HFF-Myc (cell line): ENCODE measurements around the gene SELENOS.

Source experiments
- DNase-seq: peaks from one replicate; pipeline ENCODE4 v3.0.0-alpha.2; 2011; ENCODE audit warnings: low read depth; ENCODE audit errors: extremely low read depth
- H3K4me3 ChIP-seq: replicated peaks from 2 replicates; pipeline ENCODE4 v1.5.1; 2011; ENCODE audit warnings: low read depth, mild to moderate bottlenecking, control low read depth, low read length
- TF ChIP-seq, protein P1 (sequence below): IDR thresholded peaks from 2 replicates; pipeline ENCODE4 v1.5.1; 2012; ENCODE audit warnings: mild to moderate bottlenecking, low read depth, low read length, control low read depth; ENCODE audit errors: missing control alignments

The SELENOS gene

DNA sequence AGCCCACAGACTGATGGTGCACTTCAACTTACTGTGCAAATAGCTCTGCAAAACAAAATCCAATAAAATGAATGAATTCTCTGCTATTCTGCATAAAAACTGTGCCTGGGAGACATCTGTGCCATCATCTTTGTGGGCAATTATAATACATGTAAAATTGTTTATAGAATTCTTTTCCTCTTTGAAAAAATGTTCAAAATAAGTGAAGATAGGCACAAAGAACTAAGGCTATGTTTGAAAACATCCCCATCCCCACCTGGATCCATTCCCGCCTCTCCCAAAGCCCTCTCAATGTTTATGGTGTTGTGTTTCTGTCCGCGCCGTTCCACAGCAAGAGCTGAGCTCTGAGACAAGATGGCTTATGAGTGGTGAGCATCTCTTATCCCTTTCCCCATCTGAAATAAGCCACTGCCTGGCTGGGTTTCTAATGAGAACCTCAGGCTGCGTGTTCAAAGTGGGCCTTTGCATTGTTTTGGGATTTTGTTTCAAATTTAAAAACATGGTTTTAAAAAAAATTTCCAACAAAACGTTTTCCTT is 40.1 kb upstream of the SELENOS start:
- DNase-seq = no peak
- no peak overlapping the region for H3K4me3 ChIP-seq
- TF ChIP-seq, protein P1, sequence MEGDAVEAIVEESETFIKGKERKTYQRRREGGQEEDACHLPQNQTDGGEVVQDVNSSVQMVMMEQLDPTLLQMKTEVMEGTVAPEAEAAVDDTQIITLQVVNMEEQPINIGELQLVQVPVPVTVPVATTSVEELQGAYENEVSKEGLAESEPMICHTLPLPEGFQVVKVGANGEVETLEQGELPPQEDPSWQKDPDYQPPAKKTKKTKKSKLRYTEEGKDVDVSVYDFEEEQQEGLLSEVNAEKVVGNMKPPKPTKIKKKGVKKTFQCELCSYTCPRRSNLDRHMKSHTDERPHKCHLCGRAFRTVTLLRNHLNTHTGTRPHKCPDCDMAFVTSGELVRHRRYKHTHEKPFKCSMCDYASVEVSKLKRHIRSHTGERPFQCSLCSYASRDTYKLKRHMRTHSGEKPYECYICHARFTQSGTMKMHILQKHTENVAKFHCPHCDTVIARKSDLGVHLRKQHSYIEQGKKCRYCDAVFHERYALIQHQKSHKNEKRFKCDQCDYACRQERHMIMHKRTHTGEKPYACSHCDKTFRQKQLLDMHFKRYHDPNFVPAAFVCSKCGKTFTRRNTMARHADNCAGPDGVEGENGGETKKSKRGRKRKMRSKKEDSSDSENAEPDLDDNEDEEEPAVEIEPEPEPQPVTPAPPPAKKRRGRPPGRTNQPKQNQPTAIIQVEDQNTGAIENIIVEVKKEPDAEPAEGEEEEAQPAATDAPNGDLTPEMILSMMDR = no peak

DNA sequence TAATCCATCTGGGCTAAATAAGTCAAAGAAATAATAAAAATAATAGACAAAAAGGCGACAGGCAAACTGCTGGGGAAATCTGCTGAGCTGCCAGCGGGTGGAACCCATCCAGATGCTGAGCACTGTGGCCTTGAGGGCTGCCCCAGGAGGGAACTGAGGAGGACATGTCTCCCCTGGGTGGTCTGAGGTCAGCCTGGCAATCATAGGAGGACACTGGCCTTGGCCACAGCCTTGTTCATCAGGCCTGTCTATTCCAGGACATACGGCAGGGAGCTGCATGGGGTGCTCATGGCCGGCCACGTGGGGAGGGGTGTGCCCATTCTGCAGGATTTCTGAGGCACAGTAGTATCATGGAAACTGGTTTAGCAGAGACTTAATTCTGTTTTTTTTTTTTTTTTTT is 39.2 kb upstream of the SELENOS start:
- TF ChIP-seq, protein P1 = no peak
- DNase-seq = no peak
- H3K4me3 ChIP-seq = no peak overlapping the region

DNA sequence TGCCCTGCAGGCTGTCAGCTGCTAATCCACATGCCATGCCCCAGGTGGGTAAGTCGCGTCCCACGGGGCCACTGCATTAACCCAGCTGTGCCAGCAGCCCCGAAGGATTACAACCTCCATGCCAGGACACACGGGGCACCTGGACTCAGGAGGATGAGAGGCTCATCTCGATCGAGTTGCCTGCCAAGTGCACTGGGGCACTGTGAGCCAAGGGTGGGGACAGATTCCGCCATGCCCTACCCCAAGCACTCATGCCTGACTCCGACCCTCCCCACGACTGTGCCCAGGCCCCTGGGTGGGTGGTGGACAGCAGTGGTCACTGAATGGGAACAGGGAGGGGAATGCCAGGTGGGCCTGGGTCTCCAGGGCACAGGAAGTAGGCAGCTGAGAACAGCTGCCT is 38.5 kb upstream of the SELENOS start:
- H3K4me3 ChIP-seq = no peak overlapping the region
- TF ChIP-seq, protein P1 = no peak
- no peak for DNase-seq

DNA sequence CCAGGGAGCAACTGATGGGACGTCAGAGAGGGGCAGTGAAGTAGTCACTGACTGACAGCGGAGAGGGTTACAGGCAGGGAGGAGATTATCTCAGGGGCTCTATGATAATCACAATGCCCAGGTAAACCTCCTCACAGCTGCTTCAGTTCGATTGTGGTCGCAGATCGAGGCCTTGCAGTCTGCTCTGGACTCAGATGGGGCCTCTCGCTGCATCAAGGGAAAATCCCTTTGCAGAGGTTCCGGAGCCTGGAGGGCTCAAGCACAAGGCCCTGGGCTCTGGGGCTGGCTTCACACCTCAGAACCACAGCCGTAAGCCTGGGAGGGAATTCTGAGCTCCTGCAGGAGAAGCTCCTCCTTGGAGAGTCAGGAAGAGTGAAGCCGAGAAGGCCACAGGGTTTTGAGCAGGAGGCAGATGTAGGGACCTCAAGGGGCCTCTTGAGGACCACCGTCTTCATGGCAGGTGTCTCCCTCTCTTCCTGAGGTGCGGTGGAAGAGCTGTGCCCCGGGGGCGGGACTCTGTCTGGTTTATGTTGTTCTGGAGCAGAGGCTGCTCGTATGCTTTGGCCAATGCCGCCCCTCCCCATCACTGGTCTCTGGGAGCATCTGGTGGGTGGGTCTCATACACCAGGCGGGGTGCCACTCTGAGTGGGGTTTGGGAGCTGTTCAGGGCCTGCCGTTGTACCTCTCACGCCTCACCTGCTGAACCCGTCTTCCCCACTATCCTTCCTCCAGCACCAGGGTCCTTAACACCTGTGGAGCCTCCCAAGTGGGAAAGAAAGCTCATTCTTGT is 37.2 kb upstream of the SELENOS start:
- H3K4me3 ChIP-seq = no peak overlapping the region
- TF ChIP-seq, protein P1 = no peak
- no peak for DNase-seq

DNA sequence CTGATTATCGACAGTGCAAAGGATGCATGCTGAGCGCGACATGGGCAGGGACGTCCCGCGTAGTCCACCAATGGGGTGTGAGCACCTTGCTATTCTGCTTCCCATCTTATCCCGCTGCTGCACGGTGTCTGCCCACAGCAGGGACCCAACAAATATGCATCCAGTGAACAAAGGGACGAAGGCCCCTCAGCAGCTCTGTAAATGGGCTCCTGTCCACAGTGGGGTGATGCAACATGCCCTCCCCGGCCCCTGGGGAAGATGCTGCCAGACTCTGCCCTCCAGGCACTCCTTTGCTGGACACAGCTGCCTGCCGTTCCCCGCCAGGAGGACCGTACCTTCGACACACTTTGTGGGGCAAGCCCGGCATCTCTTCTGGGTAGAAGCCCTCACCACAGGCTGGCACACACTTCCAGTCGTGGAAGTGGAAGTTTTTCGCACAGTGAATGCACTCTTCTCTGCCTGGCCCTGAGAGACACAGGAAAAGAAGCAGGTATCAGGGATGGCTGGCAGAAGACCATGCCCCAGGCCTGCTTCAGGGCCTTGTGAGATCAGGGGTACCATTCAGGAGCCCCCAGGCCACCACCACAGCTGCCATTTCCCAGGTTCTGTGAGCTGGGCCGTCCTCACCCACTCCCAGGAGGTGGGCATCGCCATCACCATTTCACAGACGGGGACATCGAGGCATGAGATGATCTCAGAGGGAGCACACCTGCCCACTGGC is 35.9 kb upstream of the SELENOS start:
- no peak for DNase-seq
- TF ChIP-seq, protein P1 = no peak
- H3K4me3 ChIP-seq = no peak overlapping the region

DNA sequence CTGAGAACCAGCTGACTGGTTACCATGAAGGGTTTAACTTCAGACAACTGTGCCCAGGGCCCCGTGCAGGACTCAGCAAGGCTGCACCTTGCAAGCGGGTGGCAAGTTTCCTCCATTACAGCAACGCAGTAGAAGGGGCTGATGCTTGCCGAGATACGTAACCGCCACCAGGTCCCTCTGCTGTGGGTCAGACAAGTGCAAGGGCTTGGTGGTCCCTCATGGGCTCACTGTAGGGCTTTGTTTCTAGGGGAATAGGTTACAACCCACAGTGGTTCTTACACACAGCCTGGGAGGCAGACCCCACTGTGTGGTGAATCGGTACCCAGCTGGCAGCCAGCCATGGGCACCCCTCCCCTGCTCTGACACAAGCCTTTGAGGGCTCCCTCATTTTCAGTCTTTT is 33.2 kb upstream of the SELENOS start:
- TF ChIP-seq, protein P1 = no peak
- no peak for DNase-seq
- H3K4me3 ChIP-seq = no peak overlapping the region
